ENCODE data around the gene ACVR1B.
"Not testable (repeated sequence)": the region's sequence is repeated elsewhere in the genome, so short reads cannot be mapped to it uniquely, and the experiment has no call there.

Gene ACVR1B

DNA sequence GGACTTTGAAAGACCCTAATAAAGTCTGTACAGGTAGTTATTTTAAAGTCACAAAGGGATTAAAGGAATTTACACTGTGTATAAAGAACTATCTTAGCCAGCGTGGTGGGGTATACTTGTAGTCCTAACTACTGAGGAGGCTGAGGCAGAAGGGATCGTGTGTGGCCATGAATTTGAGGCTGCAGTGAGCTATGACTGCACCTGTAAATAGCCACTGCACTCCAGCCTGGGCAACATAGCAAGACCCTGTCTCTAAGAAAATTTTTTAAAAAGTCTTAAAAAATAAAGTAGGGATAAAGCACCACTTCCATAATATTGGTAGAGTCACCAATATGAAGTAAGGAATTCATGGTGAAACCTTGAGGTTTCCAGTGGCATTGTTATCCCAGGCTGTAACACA, 18.1 kb downstream of the ACVR1B start:
- in situ Hi-C loops (cut with MboI; ENCODE audit: low sequenced_read_pairs), result no loop called here

DNA sequence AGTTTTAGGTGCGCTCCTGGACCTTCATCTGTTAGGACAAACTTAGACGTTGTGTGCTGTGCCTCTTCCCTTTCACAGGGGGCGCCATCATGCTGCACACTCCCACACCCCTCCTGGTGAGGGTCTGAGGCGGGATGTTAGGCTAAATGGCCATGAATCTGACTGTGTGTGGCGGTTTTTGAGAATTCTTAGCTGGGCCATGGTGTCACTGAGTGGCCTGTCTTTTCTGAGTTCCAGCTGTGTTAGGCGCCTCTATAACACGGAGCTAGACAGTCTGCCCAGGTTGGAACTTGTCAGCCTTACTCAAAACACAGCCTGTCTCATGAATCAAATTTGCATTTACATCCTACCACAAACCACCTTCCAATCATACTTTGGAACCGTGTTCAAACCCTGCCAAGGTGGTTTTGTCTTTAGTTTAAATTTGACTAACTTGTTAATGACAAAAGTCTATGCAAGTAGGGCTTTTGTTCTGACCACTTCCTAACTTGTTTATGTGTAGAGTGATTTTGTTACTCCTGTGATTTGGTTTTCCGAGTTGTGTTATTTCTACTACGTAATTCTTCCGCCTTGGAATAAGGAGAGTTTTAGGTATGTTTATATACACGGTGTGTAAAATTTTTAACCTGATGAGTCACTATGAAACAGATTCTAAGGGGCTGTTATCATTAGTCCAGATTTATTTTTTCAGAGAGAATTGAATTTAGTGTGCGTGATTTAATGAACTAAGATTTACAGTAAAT, 19.6 kb downstream of the ACVR1B start:
- in situ Hi-C loops (cut with MboI; ENCODE audit: low sequenced_read_pairs), result no loop called here

DNA sequence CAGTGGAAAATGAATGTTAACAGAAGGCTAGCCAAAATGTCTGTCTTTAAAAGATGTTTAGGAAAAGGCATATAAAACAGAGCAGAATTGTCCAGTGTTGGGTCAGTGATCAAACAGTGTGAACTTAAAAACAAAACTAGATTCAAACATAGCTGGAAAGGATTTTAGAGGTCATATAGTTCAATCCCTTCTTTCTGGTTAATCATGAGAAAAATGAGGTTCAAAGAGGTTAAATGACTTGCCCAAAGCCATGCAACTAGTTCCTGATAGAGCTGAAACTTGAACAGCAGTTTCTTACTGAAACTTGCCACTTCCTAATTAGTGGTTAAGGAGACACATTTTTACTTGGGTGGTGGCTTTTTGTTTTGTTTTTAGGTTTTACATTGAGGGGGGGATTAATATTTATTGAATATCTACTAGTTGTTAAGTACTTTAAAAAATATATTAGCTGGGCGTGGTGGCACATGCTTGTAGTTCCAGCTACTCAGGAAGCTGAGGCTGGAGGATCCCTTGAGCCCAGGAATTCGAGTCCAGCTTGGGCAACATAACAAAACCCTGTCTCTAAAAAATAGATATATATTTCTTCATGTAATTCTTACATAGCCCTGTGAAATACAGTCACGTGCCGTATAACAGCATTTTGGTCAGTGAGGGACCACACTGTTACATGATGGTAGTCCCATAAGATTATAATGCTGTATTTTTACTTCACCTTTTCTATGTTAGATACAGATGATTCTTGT, 20.4 kb downstream of the ACVR1B start:
- in situ Hi-C loops (cut with MboI; ENCODE audit: low sequenced_read_pairs), result no loop called here

DNA sequence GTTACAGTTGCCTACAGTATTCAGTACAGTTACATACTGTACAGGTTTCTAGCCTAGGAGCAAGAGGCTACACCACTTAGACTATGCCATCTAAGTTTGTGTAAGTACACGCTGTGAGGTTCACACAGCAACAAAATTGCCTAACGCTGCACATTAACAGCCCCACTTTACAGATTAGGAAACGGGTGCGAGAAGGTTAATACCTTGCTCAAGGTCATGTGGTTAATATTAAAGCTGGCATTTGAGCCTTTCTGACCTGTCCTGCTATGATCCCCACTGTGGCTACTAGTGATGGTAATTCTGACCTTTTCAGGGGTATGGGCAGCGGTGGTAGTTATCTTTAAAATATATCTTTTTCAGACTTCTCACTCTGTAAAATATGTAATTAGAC, 20.9 kb downstream of the ACVR1B start:
- in situ Hi-C loops (cut with MboI; ENCODE audit: low sequenced_read_pairs), result no loop called here

DNA sequence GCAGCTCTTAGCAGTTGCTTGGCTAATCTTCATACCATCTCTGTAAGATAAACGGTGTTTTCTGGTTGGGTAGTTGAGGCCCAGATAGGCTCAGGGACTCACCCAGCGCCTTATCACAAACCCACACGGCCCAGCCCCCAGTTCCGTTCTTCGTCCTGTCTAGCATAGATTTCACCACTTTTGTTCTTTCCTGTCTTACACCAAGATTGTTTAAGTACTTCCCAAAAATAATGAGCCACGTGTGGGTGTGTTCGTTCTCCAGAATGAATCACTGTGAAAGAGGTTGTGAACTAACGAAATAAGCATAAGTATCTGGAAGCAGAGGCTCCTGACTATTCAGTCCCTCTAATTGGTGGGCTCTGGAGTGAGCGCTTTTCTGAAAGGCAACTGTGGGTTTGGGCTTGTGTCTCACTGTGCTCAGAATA, 21.4 kb downstream of the ACVR1B start:
- in situ Hi-C loops (cut with MboI; ENCODE audit: low sequenced_read_pairs), result no loop called here

DNA sequence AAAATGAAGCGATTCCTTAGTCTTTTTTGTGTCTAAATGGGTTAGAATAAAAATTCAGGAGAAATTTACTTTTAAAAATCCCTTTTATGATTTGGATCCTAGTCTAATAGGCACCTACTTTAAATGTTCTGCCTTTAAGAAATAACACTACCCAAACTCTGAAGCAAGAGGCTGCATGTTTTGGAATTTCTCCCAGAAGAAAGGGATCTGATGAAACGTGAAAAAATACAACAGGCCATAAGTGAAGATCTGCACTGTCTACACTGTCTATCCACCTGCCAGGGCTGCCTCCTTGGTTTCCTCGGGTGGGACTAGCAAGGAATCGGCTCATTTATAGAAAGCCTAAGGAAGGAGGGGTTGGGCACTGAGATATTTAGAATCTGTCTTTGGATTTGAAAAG, 22.1 kb downstream of the ACVR1B start:
- in situ Hi-C loops (cut with MboI; ENCODE audit: low sequenced_read_pairs), result no loop called here

DNA sequence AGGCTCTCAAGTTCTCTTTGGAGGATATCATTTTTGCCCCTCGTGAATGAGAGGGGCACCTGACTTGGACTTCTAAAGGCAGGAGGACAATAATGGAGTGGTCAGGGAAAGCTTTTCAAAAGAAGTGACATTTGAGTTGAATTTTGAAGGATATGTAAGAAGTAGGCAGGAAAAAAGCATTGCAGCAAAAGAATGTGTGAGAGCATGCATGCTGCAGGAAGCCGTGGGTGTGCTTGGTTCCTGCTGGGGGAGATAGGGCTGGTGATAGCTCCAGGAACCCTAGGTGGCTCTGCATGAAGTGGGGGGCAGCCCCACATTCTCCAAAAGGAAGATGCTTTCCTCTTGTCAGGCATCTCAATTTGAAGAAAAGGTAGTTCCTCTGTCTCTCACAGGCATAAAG, 23.1 kb downstream of the ACVR1B start:
- in situ Hi-C loops (cut with MboI; ENCODE audit: low sequenced_read_pairs), result no loop called here

- in situ Hi-C loops (cut with MboI; ENCODE audit: low sequenced_read_pairs), result no loop called here
Measured at GRCh38 chr12:51975196-51975595, 23.7 kb downstream of the ACVR1B start.

DNA sequence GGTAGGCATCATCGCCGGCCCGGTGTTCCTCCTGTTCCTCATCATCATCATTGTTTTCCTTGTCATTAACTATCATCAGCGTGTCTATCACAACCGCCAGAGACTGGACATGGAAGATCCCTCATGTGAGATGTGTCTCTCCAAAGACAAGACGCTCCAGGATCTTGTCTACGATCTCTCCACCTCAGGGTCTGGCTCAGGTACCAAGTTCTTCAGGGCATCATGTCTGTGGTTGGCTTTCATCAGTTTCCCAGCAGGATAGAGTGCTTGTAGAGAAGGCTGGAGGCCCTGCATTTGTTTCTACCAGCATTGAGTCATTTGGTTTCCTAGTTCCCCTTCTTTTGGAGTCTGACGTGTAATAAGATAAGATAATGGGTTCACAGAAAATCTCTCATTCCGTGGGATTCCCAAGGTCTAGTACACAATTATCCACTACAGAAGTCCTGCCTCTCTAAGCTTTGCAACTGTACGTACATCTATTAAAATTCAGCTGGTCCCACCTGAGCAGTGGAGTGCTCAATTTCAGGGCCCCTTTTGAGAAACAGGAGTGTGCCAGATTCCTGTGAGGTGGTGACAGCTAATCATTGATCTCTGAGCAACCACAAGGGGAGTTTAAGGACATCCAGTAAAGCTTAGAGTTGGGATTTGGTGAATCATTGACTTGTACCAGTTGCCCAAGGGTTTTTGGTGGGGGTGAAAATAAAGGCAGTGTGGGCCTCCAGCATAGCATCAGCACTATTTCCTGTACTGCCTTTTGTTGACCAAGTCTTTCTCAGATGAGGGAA, 25.1 kb downstream of the ACVR1B start:
- in situ Hi-C loops (cut with MboI; ENCODE audit: low sequenced_read_pairs), result no loop called here

- in situ Hi-C loops (cut with MboI; ENCODE audit: low sequenced_read_pairs), result no loop called here
Measured at GRCh38 chr12:51977320-51977753, 25.8 kb downstream of the ACVR1B start.

DNA sequence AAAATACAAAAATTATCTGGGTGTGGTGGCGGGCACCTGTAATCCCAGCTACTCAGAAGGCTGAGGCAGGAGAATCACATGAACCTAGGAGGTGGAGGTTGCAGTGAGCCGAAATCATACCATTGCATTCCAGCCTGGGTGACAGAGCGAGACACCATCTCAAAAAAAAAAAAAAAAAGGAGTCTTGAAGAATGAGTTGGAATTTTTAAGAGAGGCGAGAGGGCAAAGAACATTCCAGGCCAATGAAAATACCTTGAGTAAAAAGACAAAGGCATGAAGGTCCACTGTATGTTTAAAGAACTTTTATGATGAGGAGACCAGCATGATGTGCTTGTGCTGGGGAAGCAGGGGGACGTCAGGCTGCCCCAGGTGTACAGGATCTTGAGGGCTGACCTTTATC, 27.8 kb downstream of the ACVR1B start:
- in situ Hi-C loops (cut with MboI; ENCODE audit: low sequenced_read_pairs), result not testable (repeated sequence)

DNA sequence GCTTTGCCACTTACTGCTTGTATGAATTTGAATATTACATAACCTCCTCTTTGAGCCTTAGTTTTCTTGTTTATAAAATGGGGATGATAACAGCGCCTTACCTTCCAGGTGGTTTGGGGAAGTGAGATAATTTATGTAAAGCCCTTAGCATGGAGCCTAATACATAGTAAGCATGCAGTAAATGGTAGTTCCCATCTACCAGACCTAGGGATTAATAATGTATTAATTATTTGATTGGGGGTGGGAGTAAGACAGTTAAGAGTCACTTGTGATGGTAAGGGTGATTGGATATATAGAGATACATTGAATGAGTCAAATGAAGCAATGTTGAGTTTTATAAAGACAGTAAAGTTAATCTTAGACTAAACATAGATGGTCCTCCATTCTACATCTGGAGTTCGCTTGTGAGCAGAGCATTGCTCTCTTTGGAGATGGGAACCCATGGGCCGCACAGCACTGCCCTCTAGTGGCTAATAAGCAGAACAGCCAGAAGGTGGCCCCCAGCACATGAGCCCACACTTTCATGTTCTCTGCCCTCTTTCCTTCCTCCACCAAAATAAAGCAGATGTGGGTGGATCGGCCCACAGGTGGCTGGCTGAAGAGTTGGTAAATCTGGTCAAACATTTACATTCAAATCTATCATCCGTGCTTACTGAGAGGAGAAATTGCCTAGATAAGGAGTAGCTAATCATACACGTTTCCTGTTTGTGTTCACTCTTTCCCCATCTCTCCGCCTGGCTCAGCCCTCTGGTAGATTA, 28.7 kb downstream of the ACVR1B start:
- in situ Hi-C loops (cut with MboI; ENCODE audit: low sequenced_read_pairs), result no loop called here

DNA sequence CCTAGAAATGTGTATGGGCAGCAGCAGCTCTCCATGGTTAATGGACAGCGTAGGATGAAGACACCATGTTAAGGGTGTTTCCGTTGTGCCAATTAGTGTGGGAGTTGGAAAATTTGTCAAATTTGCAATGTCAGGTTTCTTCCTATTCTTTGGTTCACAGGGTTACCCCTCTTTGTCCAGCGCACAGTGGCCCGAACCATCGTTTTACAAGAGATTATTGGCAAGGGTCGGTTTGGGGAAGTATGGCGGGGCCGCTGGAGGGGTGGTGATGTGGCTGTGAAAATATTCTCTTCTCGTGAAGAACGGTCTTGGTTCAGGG, 29.3 kb downstream of the ACVR1B start:
- in situ Hi-C loops (cut with MboI; ENCODE audit: low sequenced_read_pairs), result no loop called here

- in situ Hi-C loops (cut with MboI; ENCODE audit: low sequenced_read_pairs), result no loop called here
Measured at GRCh38 chr12:51984657-51985056, 33.2 kb downstream of the ACVR1B start.

- in situ Hi-C loops (cut with MboI; ENCODE audit: low sequenced_read_pairs), result no loop called here
Measured at GRCh38 chr12:51985154-51985835, 33.8 kb downstream of the ACVR1B start.

DNA sequence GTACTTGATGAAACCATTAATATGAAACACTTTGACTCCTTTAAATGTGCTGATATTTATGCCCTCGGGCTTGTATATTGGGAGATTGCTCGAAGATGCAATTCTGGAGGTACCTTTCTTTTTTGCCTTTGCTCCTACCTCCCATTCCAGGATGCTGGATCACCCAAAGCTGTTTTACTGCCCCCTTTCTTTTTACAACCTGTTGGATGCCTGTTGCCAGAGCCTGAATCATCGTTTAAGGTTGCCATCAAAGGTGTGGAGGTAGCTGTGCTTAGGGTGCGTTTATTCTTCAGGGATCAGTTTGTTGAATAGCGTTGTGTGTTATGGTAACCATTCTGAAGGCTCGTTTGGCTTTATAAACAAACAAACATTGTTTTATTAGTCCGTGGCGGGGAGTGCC, 35.3 kb downstream of the ACVR1B start:
- in situ Hi-C loops (cut with MboI; ENCODE audit: low sequenced_read_pairs), result no loop called here

DNA sequence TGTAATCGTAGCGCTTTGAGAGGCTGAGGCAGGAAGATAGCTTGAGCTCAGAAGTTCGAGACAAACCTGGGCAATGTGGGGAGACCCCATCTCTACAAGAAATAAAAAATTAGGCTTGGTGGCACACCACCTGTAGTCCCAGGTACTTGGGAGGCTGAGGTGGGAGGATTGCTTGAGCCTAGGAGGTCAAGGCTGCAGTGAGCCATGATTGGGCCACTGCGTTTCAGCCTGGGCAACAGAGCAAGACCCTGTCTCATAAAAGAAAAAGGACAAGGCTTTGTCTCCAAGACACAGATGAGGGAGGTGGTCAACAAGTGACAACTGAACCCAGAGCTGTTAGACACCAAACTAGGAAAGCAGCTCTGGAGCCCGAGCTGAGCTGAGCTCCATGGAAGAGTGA, 40.7 kb downstream of the ACVR1B start:
- in situ Hi-C loops (cut with MboI; ENCODE audit: low sequenced_read_pairs), result no loop called here

GRCh38 chr12:51994539-51994820, 43.0 kb downstream of the ACVR1B start:
- in situ Hi-C loops (cut with MboI; ENCODE audit: low sequenced_read_pairs), result no loop called here

DNA sequence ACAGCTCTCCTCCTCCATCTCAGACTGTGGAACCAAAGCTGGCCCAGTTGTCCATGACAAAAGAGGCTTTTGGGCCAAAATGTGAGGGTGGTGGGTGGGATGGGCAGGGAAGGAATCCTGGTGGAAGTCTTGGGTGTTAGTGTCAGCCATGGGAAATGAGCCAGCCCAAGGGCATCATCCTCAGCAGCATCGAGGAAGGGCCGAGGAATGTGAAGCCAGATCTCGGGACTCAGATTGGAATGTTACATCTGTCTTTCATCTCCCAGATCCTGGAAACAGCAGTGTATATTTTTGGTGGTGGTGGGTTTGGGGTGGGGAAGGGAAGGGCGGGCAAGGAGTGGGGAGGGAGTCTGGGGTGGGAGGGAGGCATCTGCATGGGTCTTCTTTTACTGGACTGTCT, 43.5 kb downstream of the ACVR1B start:
- in situ Hi-C loops (cut with MboI; ENCODE audit: low sequenced_read_pairs), result no loop called here

GRCh38 chr12:51997136-51997535, 45.6 kb downstream of the ACVR1B start:
- in situ Hi-C loops (cut with MboI; ENCODE audit: low sequenced_read_pairs), result no loop called here

GRCh38 chr12:52003016-52003550, 51.6 kb downstream of the ACVR1B start:
- in situ Hi-C loops (cut with MboI; ENCODE audit: low sequenced_read_pairs), result no loop called here
